Peyer's patch (tissue), 4 donors: ENCODE results near the gene CALHM3. TPM values are rescaled to one million over a fixed set of nuclear protein-coding genes. Genes with fewer than 3 reads are reported as not detected.

ENCODE experiments used
- DNase-seq, 3 donors: peaks; one replicate each; pipeline ENCODE4 v3.0.0-alpha.2; 2017 to 2019
- H3K27ac ChIP-seq, 4 donors: fragments of 200-600 bp; sonication (generic); one replicate each; pipeline ENCODE4 v1.5.1; 2016 to 2019
- H3K27me3 ChIP-seq, 2 donors: fragments of 200-600 bp; sonication (generic); one replicate each; pipeline ENCODE4 v1.5.1; 2019
- H3K36me3 ChIP-seq, 3 donors: fragments of 200-600 bp; sonication (generic); one replicate each; pipeline ENCODE4 v1.5.1; 2016 to 2019
- H3K4me1 ChIP-seq, 4 donors: fragments of 200-600 bp; sonication (generic); one replicate each; pipeline ENCODE4 v1.5.1; 2016 to 2019
- H3K4me3 ChIP-seq, 4 donors: fragments of 200-600 bp; sonication (generic); 1 replicate in 3 of 4; 2 replicates in 1 of 4; pipeline ENCODE4 v1.5.1; 2016 to 2019; ENCODE audit warnings: mild to moderate bottlenecking in 1 of 4
- H3K9me3 ChIP-seq, 4 donors: fragments of 200-600 bp; sonication (generic); one replicate each; pipeline ENCODE4 v1.5.1; 2016 to 2019; ENCODE audit warnings: mild to moderate bottlenecking in 1 of 4
- POLR2A ChIP-seq, 2 donors: fragments of 450-650 bp; IDR thresholded peaks; one replicate each; pipeline ENCODE4 v1.5.1; 2017; ENCODE audit warnings: antibody characterized with exemption in 2 of 2, mild to moderate bottlenecking in 2 of 2, moderate library complexity in 2 of 2
- total RNA-seq, 4 donors: library from RNA; depleted of rRNA; stranded (reverse); fragments of >200 nt; gene quantifications; one replicate each; pipeline ENCODE4 v1.1.0, GENCODE V29; 2016
- TF ChIP-seq, protein P1 (sequence below), 6 experiments: fragments of 450-650 bp in 4 of 6; fragments of 200-600 bp in 2 of 6; sonication (generic) in 1 of 6; IDR thresholded peaks; one replicate each; pipeline ENCODE4 v1.5.1; 2017 to 2019; ENCODE audit warnings: antibody characterized with exemption in 6 of 6, mild to moderate bottlenecking in 3 of 6, moderate library complexity in 1 of 6

The CALHM3 gene
- total RNA-seq, 4 donors from 2014 or later = not detected

DNA sequence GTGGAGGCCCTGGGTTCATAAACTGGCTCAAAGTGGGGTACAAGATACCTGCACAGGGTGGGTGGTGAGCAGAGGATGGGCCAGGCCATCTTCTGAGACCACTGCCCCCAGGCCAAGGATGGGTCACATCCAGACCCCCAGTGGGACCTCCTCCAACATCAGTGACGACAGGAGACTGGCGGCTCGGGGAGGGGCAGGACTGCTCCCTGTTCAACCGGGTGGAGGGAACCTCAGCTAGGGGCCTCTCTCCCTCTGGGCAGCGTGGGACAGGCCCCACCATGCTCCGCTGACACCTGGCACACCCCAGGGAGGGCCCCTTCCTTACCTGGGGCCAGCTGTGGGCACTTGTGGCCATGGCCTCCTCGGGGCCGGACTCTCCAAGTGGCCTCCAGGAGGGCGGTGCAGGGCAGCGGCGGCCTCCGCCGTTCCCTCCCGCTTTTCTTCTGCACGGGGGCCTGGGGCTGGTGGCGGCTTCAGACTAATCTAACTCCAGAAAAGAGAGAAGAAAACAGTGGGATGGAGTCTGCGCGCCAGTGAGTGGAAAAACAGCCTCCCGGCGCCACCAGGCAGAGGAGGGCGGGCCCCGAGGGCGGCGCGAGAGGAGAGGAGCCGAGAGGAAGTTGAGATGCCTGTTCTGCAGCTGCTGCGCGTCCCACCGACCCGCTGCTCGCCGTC is 27.1 kb downstream of the CALHM3 start, which contains the start of gene CALHM2:
CALHM2 (minus strand) TSS at position 540 of the 675 bp plus-strand sequence. CDS start 2,429 bp downstream, outside the sequence.
- Histone ChIP-seq H3K9me3 (no peaks in the 10 kb centered on the region), H3K36me3 (peaks cover 0 to 20% (median 0%) of the 10 kb centered on the region in 3 donors), H3K4me1 (peaks cover 0 to 31% (median 12%) of the 10 kb centered on the region in 4 donors), H3K27me3 (no peaks in the 10 kb centered on the region), H3K27ac (peak within 1 kb of the TSS; percentile 76 to 89 (median 85)), H3K4me3 (peak within 1 kb of the TSS; percentile 65 to 77 (median 70))
- TF ChIP-seq, protein P1, sequence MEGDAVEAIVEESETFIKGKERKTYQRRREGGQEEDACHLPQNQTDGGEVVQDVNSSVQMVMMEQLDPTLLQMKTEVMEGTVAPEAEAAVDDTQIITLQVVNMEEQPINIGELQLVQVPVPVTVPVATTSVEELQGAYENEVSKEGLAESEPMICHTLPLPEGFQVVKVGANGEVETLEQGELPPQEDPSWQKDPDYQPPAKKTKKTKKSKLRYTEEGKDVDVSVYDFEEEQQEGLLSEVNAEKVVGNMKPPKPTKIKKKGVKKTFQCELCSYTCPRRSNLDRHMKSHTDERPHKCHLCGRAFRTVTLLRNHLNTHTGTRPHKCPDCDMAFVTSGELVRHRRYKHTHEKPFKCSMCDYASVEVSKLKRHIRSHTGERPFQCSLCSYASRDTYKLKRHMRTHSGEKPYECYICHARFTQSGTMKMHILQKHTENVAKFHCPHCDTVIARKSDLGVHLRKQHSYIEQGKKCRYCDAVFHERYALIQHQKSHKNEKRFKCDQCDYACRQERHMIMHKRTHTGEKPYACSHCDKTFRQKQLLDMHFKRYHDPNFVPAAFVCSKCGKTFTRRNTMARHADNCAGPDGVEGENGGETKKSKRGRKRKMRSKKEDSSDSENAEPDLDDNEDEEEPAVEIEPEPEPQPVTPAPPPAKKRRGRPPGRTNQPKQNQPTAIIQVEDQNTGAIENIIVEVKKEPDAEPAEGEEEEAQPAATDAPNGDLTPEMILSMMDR (IDR thresholded peaks at IDR 0.05) = peak in 1 of 6 experiments; percentile 5
- TF ChIP-seq POLR2A (IDR thresholded peaks at IDR 0.05) = no peak
- peak; percentile 70 to 82 (median 74) for DNase-seq

DNA sequence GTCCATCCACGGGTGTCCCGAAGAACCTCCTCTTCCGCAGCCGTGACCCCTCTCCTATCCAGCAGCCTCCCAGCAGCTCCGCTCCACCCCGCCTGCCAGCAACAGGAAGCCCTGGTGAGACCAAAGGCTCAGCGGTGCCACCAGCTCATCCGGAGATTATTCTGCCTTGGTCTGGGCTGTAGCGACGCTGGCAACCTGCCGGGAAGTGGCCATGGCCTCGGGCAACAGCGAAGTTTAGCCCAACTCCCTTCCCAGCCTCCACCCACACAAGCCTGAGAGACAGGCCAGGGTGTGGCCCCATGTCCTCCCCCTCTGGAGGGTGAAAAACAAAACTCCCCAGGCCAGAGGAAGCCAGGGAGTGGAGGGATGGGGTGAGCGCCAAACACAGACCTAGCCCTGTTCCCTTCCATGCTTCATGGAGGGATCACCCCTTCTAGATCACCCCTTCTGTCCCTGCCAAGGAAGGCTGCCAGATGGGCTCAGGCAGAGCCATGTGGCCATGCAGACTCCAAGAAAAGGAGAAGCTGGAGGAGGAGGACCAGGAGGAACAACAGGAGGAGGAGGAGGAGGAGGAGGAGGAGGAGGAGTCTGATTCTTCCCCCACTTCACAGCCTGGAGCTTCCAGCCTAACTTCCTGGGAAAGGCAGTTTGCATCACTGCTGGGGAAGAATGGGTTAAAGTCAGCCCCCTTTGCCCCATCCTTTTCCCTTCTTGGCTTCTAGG is 27.8 kb downstream of the CALHM3 start:
- Histone ChIP-seq H3K27me3 (no peaks in the 10 kb centered on the region), H3K27ac (peak overlapping the region; percentile 76 to 89 (median 85)), H3K4me3 (peak overlapping the region; percentile 65 to 77 (median 70)), H3K9me3 (no peaks in the 10 kb centered on the region), H3K4me1 (peaks cover 0 to 38% (median 12%) of the 10 kb centered on the region in 4 donors), H3K36me3 (peaks cover 0 to 23% (median 0%) of the 10 kb centered on the region in 3 donors)
- no peak for TF ChIP-seq POLR2A (IDR thresholded peaks at IDR 0.05)
- TF ChIP-seq, protein P1 (IDR thresholded peaks at IDR 0.05) = no peak
- peak in 2 of 3 donors; percentile 60 to 77 for DNase-seq

DNA sequence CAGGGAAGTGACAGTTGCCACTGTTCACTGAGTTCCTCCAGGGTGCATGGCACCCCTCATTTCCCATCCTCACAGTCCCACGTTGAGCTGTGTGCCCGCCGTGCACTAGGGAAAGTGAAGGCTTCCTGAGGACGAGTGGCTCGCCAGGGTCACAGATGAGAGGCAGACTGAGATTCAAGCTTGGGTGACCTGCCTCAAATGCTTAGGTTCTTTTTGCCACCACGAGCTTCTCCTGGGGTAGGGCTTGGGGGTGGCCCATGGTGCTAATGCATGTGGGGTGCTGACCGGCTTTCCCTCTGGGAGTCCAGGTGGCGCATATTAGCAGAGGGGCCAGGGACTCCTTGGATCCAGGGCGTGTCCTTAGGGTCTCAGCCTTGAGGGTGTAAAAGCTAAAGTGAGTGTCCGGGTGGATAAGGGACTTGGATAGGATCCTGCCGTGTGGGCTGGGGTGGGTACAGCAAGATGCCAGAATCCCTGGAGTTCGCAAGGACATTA is 28.8 kb downstream of the CALHM3 start:
- H3K9me3 ChIP-seq = no peaks in the 10 kb centered on the region
- H3K4me1 ChIP-seq = peaks cover 0 to 39% (median 12%) of the 10 kb centered on the region in 4 donors
- no peaks in the 10 kb centered on the region for H3K27me3 ChIP-seq
- TF ChIP-seq, protein P1 (IDR thresholded peaks at IDR 0.05) = no peak
- no peak for TF ChIP-seq POLR2A (IDR thresholded peaks at IDR 0.05)
- peaks cover 0 to 33% (median 0%) of the 10 kb centered on the region in 3 donors for H3K36me3 ChIP-seq
- peak overlapping the region in 3 of 4 donors; percentile 65 to 77 (median 71) for H3K4me3 ChIP-seq
- no peak for DNase-seq
- H3K27ac ChIP-seq = peak overlapping the region; percentile 76 to 89 (median 85)

DNA sequence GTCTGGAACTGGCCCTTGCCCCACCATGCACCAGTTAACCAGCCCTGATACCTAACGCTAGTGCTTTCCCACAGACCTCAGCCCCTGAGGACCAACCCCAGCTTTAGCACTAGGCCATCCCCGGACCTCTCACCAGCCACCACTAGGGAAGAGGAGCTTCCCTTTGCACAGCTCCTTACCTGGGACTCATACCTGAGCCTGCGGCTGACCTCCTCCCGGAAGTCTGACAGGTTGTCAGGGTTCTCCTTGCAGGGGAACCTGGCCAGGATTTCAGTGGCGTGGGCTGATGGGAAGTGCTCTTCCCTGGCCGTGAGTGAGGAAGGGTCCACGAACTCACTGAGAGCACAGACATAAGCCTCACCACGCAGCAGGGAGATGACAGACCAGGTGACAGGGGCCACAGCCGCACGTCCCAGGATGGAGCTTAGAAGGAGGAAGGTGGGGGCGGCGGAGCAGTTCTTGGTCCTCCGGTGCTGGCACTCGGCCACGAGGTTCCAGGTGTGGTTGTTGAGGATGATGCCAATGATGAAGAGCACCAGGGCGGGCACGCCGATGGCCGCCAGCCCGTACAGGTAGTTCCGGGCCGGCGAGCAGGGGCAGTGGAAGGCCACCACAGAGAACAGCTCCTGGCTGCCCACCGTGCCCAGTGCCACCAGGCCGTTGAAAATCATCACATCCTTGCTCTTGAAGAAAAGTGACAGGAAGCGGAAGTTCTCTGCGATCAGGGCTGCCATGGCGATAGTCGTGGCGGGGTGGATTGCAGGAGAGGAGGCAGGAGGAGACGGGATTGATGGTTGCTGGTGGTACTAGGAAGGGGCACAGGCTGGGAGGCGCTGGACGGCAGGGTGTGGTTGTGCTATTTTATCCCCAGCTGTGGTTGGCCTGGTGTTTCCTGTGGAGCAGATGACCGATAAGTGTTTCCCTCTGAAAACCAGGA is 29.6 kb downstream of the CALHM3 start:
- H3K27ac ChIP-seq = peak overlapping the region; percentile 18 to 86 (median 80)
- peaks cover 0 to 36% (median 0%) of the 10 kb centered on the region in 3 donors for H3K36me3 ChIP-seq
- H3K9me3 ChIP-seq = no peaks in the 10 kb centered on the region
- peaks cover 0 to 39% (median 12%) of the 10 kb centered on the region in 4 donors for H3K4me1 ChIP-seq
- DNase-seq = no peak
- H3K4me3 ChIP-seq = peak overlapping the region in 1 of 4 donors; percentile 1
- no peaks in the 10 kb centered on the region for H3K27me3 ChIP-seq
- TF ChIP-seq POLR2A (IDR thresholded peaks at IDR 0.05) = no peak
- TF ChIP-seq, protein P1 (IDR thresholded peaks at IDR 0.05) = no peak

DNA sequence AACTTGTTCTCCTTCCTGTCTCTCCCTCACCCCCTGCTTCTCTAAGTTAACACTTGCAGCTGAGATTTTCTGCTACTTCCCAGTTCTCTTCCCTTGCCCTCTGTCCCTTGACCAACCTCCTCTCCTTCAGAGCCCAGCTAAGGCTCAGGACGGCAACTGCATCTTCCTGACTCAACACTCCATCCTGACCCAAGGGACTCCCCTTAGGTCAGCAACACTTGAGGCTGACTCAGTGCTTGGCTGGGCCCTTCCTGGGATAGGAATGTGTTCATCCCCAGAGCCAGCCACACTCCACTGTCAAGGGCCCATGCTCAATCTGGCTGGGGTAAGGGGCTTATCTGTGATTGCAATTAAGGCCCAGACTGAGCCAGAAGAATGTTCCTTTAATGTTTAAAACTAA is 30.3 kb downstream of the CALHM3 start:
- no peaks in the 10 kb centered on the region for H3K27me3 ChIP-seq
- H3K9me3 ChIP-seq = no peaks in the 10 kb centered on the region
- peak in 1 of 3 donors; percentile 62 for DNase-seq
- no peak overlapping the region for H3K4me3 ChIP-seq
- H3K27ac ChIP-seq = peak overlapping the region; percentile 18 to 86 (median 80)
- H3K36me3 ChIP-seq = peaks cover 0 to 43% (median 0%) of the 10 kb centered on the region in 3 donors
- H3K4me1 ChIP-seq = peaks cover 0 to 39% (median 12%) of the 10 kb centered on the region in 4 donors
- TF ChIP-seq, protein P1 (IDR thresholded peaks at IDR 0.05) = no peak
- no peak for TF ChIP-seq POLR2A (IDR thresholded peaks at IDR 0.05)
